Prostate gland (tissue), 2 donors: ENCODE measurements around the gene PAQR6.

Experiments used
- POLR2A ChIP-seq: fragments of 450-650 bp; IDR thresholded peaks from one replicate; pipeline ENCODE4 v1.6.1; 2016; ENCODE audit warnings: antibody characterized with exemption, mild to moderate bottlenecking
- TF ChIP-seq, protein P1 (sequence below), 4 experiments: fragments of 200-600 bp in 2 of 4; fragments of 450-650 bp in 2 of 4; sonication (generic) in 2 of 4; IDR thresholded peaks; 1 replicate in 3 of 4; 2 replicates in 1 of 4; pipeline ENCODE4 v1.5.1; 2016 to 2019; ENCODE audit warnings: antibody characterized with exemption in 4 of 4, mild to moderate bottlenecking in 2 of 4, moderate library complexity in 2 of 4

DNA sequence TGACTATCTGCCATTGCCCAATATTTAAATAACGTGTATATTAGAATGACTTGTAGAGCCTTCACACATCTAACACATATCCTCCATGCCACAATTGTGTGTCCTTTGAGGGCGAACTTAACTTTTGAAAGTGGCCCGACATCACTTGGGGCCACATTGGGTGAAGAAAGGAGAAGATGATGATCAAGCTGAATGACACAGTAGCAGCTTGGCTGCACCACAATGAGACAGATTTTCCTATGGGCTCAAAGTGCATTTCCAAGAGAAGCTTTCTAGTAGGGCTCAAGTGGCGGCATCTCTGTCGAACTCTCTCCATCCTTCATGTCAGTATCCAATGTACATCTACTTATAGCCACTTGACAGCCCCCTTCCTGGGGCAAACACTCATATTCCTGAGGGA, 9.6 kb downstream of the PAQR6 start:
- no peak for TF ChIP-seq POLR2A
- TF ChIP-seq, protein P1, sequence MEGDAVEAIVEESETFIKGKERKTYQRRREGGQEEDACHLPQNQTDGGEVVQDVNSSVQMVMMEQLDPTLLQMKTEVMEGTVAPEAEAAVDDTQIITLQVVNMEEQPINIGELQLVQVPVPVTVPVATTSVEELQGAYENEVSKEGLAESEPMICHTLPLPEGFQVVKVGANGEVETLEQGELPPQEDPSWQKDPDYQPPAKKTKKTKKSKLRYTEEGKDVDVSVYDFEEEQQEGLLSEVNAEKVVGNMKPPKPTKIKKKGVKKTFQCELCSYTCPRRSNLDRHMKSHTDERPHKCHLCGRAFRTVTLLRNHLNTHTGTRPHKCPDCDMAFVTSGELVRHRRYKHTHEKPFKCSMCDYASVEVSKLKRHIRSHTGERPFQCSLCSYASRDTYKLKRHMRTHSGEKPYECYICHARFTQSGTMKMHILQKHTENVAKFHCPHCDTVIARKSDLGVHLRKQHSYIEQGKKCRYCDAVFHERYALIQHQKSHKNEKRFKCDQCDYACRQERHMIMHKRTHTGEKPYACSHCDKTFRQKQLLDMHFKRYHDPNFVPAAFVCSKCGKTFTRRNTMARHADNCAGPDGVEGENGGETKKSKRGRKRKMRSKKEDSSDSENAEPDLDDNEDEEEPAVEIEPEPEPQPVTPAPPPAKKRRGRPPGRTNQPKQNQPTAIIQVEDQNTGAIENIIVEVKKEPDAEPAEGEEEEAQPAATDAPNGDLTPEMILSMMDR (IDR thresholded peaks at IDR 0.05), result no peak
